COR-L47 (cell line): ENCODE results near the gene TRPV5.

Experiments used
- DNase-seq: peaks from one replicate; lab custom pipeline; 2025; lab: John Stamatoyannopoulos, UW

The TRPV5 gene

GRCh38 chr7:142940966-142941535, 7.5 kb upstream of the TRPV5 start:
- no peak for DNase-seq

DNA sequence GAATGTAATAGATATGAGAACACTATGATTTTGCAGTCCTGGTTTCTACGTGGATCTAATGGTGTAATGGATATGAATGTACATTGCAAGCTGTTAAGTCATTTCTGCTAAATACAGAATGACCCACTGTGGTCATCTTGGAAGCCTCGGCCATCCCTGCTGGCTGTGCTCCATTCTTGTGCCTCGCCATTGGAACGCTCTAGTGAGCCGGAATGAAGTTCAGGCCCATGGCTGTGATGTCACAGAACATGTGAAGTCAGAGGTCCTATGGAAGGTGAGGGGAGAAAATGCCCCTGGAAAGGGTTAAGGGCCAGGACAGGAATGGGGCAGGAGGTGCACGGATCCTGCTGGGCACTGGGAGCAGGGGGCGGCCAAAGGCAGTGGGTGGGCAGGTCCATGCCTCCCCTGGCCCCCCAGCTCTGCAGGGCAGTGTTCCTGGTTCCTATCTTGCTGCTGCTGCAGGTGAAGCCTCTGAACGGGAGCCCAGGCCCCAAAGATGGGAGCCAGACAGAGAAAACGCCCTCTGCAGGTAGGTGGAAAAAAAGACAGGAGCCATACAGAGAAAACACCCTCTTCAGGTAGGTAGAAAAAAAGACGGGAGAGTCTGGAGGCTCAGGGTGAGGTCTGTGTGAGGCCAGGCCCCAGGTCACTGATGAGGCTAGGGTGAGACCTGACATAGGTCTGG, 5.8 kb upstream of the TRPV5 start, which contains the start of gene LLCFC1:
LLCFC1 (plus strand) TSS at position 259 of the 685 bp plus-strand sequence; CDS start at position 397, 138 bp downstream.
- peak; percentile 1 for DNase-seq

GRCh38 chr7:142938611-142939010, 5.1 kb upstream of the TRPV5 start:
- DNase-seq = no peak

- DNase-seq = no peak
These were observed 2.5 kb upstream of the TRPV5 start for GRCh38 chr7:142935941-142936565.

GRCh38 chr7:142934056-142934455, 510 bp upstream of the TRPV5 start:
- DNase-seq = no peak

- no peak for DNase-seq
These were observed 462 bp downstream of the TRPV5 start for GRCh38 chr7:142933092-142933475.

DNA sequence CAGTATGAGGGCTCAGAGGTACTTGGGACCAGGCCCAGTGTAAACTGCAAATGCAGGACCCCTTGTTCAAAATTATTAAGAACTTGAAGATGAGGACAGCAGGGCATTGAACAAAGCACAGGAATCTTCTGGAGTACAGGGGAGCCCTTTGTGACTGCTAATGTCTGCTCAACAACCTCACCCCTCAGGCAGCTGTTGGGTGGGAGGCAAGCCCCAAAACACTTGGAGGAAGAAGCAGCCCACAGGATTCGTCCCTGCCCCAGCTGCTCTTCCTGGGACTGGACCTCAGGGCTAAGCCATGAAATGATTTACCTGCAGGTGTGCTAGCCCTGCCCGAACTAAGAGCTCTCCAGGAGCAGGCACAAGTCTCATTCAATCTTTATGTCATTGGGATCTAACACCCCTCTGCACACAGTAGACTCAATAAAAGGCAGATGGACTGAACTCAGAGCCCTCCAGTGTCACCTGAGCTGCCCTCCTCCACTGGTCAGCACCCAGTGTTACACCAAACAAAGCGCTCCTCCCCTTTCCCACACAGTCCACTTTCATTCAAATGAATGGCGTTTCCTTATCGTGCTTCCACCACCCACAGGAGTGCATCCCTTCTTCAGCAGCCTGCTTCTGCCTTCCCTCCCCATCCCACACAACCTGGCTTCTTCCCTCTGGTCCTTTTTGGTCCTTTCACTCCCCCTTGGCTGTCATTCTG, 1.0 kb downstream of the TRPV5 start:
- no peak for DNase-seq

GRCh38 chr7:142930126-142930730, 3.3 kb downstream of the TRPV5 start:
- DNase-seq = no peak

DNA sequence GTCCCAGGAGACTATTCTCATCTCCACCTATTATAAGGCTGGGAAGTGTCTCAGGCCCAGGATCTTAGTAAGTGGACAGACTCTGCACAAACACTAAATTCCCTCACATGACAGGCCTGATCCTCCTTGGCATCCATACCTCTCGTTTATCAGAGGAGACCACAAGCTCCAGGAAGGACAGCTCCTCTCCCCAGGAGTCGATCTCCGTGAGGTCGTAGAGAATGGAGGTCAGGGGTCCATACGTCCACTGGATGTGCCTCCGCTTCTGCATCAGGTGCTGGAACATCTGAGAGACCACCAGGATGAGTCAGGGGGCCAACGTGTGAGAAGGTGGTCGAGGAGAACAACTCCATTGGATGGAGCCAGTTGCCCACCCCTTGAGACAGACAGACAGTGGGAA, 5.6 kb downstream of the TRPV5 start:
- DNase-seq = no peak

GRCh38 chr7:142927085-142927745, 6.3 kb downstream of the TRPV5 start:
- DNase-seq = no peak

- no peak for DNase-seq
These were observed 8.1 kb downstream of the TRPV5 start for GRCh38 chr7:142925413-142925812.

GRCh38 chr7:142923391-142923790, 10.2 kb downstream of the TRPV5 start:
- DNase-seq = no peak

GRCh38 chr7:142919656-142920055, 13.9 kb downstream of the TRPV5 start:
- DNase-seq = no peak

DNA sequence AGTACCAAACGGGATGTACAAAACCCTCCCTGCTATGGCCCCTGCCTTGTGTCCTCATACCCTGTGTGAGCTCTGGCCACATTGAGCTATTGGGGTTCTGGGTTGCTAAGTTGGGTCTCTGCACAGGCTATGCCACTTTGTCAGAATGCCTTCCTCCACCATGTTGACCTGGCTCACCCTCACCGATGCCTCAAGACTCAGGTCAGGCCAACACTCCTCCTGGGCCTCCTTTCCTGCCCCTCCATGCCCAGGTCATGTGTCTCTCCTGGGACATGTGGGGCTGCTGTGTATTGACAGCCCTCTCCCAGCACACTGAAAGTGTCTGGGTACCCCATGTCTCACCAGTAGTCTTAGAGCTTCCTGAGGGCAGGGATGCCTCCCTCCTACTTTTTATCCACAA, 14.6 kb downstream of the TRPV5 start:
- no peak for DNase-seq

DNA sequence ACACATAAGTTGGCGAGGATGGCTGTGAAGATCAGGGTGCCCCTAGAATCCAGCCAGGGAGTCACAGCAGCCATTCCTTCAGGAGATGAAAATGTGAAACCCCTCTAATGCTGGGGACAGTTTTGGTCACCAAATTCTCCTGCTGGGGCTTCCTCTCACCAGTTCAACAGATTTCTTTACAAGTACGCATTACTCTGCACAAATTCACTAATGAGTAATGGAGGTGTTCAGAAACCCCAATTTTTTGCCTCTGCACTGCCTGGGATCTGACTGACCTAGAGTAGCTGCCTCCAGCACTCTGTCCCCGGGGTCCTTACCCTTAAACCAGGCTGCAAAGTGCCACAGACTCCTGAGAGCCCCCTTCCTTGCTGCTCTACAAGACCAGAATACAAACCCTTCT, 16.1 kb downstream of the TRPV5 start:
- DNase-seq = no peak

DNA sequence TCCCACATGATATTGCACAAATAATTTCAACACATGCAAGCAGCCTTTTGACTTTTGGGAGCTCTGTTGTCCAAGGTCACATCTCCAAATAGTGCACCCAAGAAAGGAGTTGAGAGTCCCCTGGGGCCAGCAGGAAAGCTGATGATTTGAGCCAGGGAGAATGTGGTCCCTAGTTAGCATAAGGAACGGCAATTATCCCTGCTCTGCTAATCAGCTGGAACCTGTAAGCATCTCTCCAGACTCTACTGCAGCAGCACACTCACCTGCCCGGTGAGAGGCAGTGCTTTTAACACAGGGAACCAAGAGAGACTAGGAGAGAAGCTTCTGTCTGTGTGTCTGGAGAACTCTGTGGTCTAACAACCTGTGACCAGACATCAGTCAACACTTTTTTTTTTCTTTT, 17.0 kb downstream of the TRPV5 start:
- DNase-seq = no peak

DNA sequence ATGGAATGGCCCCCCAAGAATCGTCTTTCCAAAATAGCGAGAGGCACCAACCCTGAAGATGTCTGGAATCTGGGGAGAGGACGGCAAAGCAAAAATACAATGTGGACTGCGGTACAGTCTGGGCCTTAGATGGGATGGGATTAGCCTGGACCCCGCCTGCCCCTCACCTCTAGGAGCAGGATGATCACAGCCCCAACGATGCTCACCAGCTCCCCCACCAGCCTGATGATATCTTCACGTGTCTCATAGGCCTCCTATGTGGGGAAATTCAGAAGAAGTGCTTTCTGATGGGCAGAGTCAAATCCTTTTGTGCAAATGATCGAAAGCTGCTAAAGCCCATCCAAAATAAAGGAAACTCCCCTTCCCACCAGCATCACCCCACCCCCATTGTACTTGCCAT, 18.2 kb downstream of the TRPV5 start:
- DNase-seq = no peak

- no peak for DNase-seq
These were observed 19.4 kb downstream of the TRPV5 start for GRCh38 chr7:142914121-142914520.

DNA sequence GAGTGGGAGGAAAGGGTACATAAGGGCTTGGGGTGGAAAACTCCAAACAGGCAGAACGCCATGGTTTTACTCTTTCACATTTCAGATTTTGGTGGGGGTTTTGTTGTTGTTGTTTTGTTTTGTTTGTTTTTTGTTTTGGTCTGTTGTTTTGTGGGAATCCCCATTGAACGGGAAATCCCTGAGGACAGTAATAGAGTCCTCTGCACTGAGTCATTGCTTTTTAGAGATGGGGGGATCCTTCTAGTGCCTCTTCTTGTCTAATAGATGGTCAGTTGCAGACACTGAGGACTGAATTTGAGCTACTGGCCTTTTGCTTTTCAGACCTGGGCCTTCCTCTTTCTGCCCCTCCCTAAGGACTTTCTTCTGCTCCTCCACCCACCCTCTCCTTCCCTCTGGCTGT, 20.0 kb downstream of the TRPV5 start:
- no peak for DNase-seq

DNA sequence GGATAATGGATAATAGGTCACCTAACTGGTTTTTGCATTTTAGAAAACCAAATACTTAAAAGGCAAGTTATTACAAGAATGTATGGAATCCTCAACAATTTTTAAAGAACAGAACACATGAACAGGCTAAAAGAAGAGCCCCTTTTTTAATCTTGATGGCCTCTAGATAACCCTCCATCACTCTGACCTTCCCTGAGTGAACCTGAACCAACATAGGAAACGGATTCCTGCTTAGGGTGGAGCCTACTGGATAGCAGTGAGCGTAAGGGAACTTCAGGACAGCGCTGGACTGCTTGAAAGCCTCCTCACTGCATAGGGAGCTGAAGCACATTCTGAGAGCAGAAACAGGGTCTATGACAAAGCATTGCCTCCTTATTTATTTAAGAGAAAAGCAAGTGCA, 20.5 kb downstream of the TRPV5 start:
- DNase-seq = no peak

DNA sequence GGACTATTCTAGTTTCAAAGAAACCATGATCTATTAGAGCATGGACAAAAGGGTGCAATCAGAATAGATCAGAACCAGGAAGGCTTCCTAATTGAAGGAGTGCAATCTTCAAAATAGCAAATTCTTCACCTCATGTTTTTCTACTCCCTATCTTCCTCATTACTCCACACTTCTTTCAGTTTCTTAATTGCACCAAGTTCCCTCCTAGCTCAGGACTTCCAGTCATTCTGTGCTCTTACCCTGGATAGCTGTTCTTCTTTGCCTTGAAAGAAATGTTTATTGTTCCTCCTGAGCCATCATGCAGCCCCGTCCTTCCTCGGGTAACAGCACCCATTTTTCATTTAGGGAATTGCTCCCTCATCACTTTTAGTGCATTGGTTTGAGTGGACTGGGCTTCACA, 23.1 kb downstream of the TRPV5 start:
- no peak for DNase-seq

GRCh38 chr7:142910031-142910433, 23.5 kb downstream of the TRPV5 start:
- DNase-seq = no peak
